Tibial artery (tissue), 4 donors: Measurements from ENCODE around the gene NRARP.
"Not testable (repeated sequence)": the region's sequence is repeated elsewhere in the genome, so short reads cannot be mapped to it uniquely, and the experiment has no call there.

Experiments used
- DNase-seq, 2 donors: peaks; one replicate each; pipeline ENCODE4 v3.0.0-alpha.2; 2019
- H3K27ac ChIP-seq, 2 donors: fragments of 200-600 bp; sonication (generic) in 1 of 2; 1 replicate in 1 of 2; 2 replicates in 1 of 2; pipeline ENCODE4 v1.5.1; 2018 to 2019; ENCODE audit warnings: mild to moderate bottlenecking in 1 of 2
- H3K27me3 ChIP-seq, 2 donors: fragments of 200-600 bp; sonication (generic) in 1 of 2; one replicate each; pipeline versions ENCODE4 v1.5.1 to v1.6.0; 2016 to 2019
- H3K36me3 ChIP-seq, 3 donors: fragments of 200-600 bp; sonication (generic) in 2 of 3; one replicate each; pipeline ENCODE4 v1.5.1; 2016 to 2019; ENCODE audit warnings: mild to moderate bottlenecking in 2 of 3
- H3K4me1 ChIP-seq, 4 donors: fragments of 200-600 bp; sonication (generic) in 2 of 4; 1 replicate in 3 of 4; 2 replicates in 1 of 4; pipeline ENCODE4 v1.5.1; 2016 to 2019
- H3K4me3 ChIP-seq, 2 donors: fragments of 200-600 bp; sonication (generic) in 1 of 2; 1 replicate in 1 of 2; 2 replicates in 1 of 2; pipeline ENCODE4 v1.5.1; 2018 to 2019; ENCODE audit warnings: mild to moderate bottlenecking in 2 of 2
- H3K9me3 ChIP-seq, 3 donors: fragments of 200-600 bp; sonication (generic) in 1 of 3; one replicate each; pipeline ENCODE4 v1.5.1; 2016 to 2019
- CTCF ChIP-seq, 2 experiments: fragments of 200-600 bp in 1 of 2; fragments of 450-650 bp in 1 of 2; IDR thresholded peaks; one replicate each; pipeline ENCODE4 v1.5.1; 2017 to 2019; ENCODE audit warnings: antibody characterized with exemption in 2 of 2, mild to moderate bottlenecking in 1 of 2, moderate library complexity in 1 of 2
- intact Hi-C: fragments of 100-400 bp; cut with DNase I; formaldehyde crosslinking; loops from one replicate; pipeline ENCODE4 v1.15.0; 2023; ENCODE audit warnings: low total_unique reads

Gene NRARP

GRCh38 chr9:137347928-137348327 lies 45.9 kb upstream of the NRARP start:
- TF ChIP-seq CTCF (IDR thresholded peaks at IDR 0.05), result no peak
- Histone ChIP-seq H3K4me3 (no peak overlapping the region), H3K36me3 (peaks cover 27 to 47% (median 43%) of the 10 kb centered on the region in 3 donors), H3K27ac (no peak overlapping the region), H3K27me3 (no peaks in the 10 kb centered on the region), H3K9me3 (peaks cover 0 to 15% (median 12%) of the 10 kb centered on the region in 3 donors), H3K4me1 (no peaks in the 10 kb centered on the region)
- intact Hi-C loops, result no loop called here
- no peak for DNase-seq

GRCh38 chr9:137342482-137342881 lies 40.4 kb upstream of the NRARP start:
- Histone ChIP-seq H3K9me3 (peaks cover 0 to 16% (median 15%) of the 10 kb centered on the region in 3 donors), H3K36me3 (peaks cover 12 to 21% (median 18%) of the 10 kb centered on the region in 3 donors), H3K4me3 (no peak overlapping the region), H3K4me1 (no peaks in the 10 kb centered on the region), H3K27me3 (no peaks in the 10 kb centered on the region), H3K27ac (no peak overlapping the region)
- intact Hi-C loops, result no loop called here
- TF ChIP-seq CTCF (IDR thresholded peaks at IDR 0.05), result no peak
- DNase-seq, result no peak

- intact Hi-C loops, result no loop called here
- H3K4me3 ChIP-seq, result no peak overlapping the region
- DNase-seq, result no peak
- no peak overlapping the region for H3K27ac ChIP-seq
- peaks cover 0 to 14% (median 4%) of the 10 kb centered on the region in 3 donors for H3K9me3 ChIP-seq
- no peaks in the 10 kb centered on the region for H3K27me3 ChIP-seq
- peaks cover 5 to 14% (median 7%) of the 10 kb centered on the region in 3 donors for H3K36me3 ChIP-seq
- H3K4me1 ChIP-seq, result no peaks in the 10 kb centered on the region
- TF ChIP-seq CTCF (IDR thresholded peaks at IDR 0.05), result no peak
These were observed 39.2 kb upstream of the NRARP start for GRCh38 chr9:137341227-137341626.

GRCh38 chr9:137339908-137340462 lies 37.9 kb upstream of the NRARP start:
- H3K9me3 ChIP-seq, result peaks cover 0 to 14% (median 4%) of the 10 kb centered on the region in 3 donors
- H3K27me3 ChIP-seq, intact Hi-C loops, DNase-seq, H3K4me3 ChIP-seq, H3K4me1 ChIP-seq, H3K27ac ChIP-seq: not testable (repeated sequence)
- H3K36me3 ChIP-seq, result peaks cover 7 to 18% (median 7%) of the 10 kb centered on the region in 3 donors

- H3K9me3 ChIP-seq, result peaks cover 0 to 14% (median 4%) of the 10 kb centered on the region in 3 donors
- peaks cover 5 to 11% (median 7%) of the 10 kb centered on the region in 3 donors for H3K36me3 ChIP-seq
- intact Hi-C loops, result no loop called here
- no peak overlapping the region for H3K4me3 ChIP-seq
- no peak for DNase-seq
- H3K4me1 ChIP-seq, result no peaks in the 10 kb centered on the region
- no peak overlapping the region for H3K27ac ChIP-seq
- TF ChIP-seq CTCF (IDR thresholded peaks at IDR 0.05), result no peak
- no peaks in the 10 kb centered on the region for H3K27me3 ChIP-seq
These were observed 37.2 kb upstream of the NRARP start for GRCh38 chr9:137339045-137339907.

- H3K4me3 ChIP-seq, result no peak overlapping the region
- H3K27ac ChIP-seq, result no peak overlapping the region
- peaks cover 0 to 14% (median 0%) of the 10 kb centered on the region in 3 donors for H3K9me3 ChIP-seq
- TF ChIP-seq CTCF (IDR thresholded peaks at IDR 0.05), result no peak
- H3K36me3 ChIP-seq, result peaks cover 5 to 12% (median 11%) of the 10 kb centered on the region in 3 donors
- no peaks in the 10 kb centered on the region for H3K4me1 ChIP-seq
- no peak for DNase-seq
- no peaks in the 10 kb centered on the region for H3K27me3 ChIP-seq
- intact Hi-C loops, result no loop called here
These were observed 34.7 kb upstream of the NRARP start for GRCh38 chr9:137336735-137337134.
